ENCODE measurements around the gene BLACAT1. TPM values are rescaled to one million over a fixed set of nuclear protein-coding genes. Genes with fewer than 3 reads are reported as not detected.
"Not testable (repeated sequence)": the region's sequence is repeated elsewhere in the genome, so short reads cannot be mapped to it uniquely, and the experiment has no call there.

The BLACAT1 gene
- total RNA-seq, 1 experiment from 2014 or later: not detected

GRCh38 chr1:205484985-205485967 lies 29.4 kb upstream of the BLACAT1 start:
- peak; percentile 53 for DNase-seq (ENCODE audit: low read depth)

GRCh38 chr1:205483372-205483771 lies 27.5 kb upstream of the BLACAT1 start:
- DNase-seq (ENCODE audit: low read depth): no peak

DNA sequence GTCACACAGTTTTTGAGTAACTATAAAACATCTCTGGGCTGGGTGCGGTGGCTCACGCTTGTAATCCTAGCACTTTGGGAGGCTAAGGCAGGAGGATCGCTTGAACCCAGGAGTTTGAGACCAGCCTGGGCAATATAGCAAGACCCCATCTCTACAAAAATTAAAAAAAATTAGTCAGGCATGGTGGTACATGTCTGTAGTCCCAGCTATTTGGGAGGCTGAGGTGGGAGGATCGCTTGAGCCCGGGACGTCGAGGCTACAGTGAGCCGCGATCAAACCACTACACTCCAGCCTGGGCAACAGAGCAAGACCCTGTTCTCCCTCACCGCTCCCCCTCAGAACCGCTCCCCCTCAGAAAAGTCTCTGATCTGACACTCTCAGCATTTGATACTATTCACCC lies 26.7 kb upstream of the BLACAT1 start:
- not testable (repeated sequence) for DNase-seq (ENCODE audit: low read depth)

DNA sequence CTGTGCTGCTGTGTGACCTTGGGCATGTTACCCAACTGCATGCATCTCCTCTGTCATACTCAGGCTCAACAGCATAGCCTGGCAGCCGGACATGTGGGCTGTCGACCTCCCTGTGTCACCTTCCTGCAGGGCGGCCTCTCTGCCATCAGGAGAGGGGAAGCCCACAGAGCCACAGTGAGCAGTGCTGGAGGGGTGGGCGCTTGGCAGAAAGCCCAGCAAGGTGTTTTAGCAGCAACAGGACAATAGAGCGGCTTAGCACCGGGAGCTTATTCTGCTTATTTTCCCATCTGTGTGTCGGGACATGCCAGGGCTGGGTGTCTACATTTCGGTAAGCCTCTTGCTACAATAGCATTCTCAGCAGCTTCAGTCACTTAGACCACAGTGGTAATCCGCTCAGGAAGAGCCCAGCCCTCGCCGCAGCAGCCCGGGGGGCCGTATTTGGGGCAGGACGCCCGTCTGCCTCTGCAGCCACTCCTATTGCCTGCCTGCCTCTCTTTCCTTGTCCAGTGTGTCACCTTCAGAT lies 25.8 kb upstream of the BLACAT1 start:
- no peak for DNase-seq (ENCODE audit: low read depth)

DNA sequence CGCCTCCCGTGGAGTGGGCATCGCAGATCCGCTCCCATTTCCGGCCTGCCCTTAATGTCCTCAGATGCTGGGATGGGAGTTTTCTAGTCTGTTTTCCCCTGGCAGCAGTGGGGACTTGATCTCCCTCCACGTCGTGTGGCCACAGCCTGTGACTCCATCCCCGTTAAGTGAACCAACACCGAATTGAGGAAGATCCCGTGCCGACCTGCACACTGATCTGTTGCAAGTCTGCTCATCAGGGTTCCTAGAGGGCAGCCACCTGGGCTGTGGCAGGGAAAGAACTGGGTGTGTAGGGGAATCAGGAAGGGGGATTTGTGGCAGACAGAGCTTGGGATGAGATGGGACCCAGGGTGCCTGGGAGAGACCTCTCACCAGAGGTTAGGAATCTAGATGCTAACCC lies 25.4 kb upstream of the BLACAT1 start:
- DNase-seq (ENCODE audit: low read depth): no peak

DNA sequence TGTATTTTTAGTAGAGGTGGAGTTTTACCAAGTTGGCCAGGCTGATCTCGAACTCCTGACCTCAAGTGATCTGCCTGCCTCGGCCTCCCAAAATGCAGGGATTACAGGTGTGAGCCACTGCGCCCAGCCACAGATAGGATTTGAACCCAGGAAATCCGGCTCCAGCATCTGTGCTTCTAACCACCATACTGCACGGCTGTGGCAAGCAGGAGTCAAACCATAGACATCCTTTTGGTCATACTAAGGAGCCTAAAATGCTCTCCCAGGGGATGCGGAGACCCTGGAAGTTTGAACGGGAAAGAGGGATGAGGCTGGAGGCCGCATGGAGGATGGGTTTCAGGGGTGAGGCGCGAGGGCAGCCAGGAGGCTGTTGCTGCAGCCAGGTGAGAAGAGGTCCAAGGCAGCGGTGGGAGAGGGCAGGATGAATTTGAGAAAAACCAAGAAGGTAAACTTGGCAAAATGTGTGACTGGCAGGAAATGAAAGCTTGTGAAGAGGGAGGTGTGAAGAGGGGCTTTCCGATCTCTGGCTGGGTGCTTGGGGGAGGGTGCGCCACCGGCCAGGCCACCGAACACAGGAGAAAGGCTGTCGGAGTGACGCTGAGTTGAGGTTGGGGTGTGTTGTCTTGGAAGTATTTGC lies 24.6 kb upstream of the BLACAT1 start:
- DNase-seq (ENCODE audit: low read depth): no peak

DNA sequence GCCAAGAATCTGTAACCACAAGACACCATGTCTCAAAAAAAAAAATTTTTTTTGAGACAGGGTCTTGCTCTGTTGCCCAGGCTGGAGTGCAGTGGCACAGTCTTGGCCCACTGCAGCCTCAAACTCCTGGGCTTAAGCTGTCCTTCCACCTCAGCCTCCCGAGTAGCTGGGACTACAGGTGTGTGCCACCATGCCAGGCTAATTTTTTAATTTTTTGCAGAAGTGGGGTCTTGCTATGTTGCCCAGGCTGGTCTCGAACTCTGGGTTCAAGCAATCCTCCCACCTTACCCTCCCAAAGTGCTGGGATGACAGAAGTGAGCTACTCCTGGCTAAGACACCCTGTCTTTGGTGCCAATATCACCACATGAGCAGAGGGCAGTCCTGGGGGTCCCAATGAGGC lies 23.1 kb upstream of the BLACAT1 start:
- DNase-seq (ENCODE audit: low read depth): not testable (repeated sequence)

DNA sequence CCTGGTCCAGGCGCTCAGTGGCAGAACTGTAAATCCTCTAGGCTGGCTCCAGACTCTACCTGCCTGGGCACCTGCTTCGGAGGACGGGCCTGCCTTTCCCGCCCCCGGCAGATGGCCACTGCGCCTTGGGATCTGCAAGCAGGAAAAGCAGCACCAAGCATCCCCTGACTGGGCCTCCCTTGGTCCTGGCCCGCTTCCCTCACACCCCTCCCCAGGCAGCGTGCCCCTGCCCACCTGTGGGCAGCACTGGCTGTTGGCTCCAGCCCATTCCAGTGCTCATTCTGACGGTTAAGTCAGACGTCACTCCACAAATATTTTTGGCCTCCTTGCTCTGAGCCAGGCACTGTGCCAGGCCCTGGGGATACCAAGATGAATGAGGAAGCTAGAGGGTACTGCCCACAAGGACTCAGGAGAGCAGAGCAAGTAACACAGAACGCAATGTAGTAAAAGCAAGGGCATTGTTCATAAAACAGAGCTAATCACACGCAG lies 22.0 kb upstream of the BLACAT1 start:
- peak; percentile 81 for DNase-seq (ENCODE audit: low read depth)

DNA sequence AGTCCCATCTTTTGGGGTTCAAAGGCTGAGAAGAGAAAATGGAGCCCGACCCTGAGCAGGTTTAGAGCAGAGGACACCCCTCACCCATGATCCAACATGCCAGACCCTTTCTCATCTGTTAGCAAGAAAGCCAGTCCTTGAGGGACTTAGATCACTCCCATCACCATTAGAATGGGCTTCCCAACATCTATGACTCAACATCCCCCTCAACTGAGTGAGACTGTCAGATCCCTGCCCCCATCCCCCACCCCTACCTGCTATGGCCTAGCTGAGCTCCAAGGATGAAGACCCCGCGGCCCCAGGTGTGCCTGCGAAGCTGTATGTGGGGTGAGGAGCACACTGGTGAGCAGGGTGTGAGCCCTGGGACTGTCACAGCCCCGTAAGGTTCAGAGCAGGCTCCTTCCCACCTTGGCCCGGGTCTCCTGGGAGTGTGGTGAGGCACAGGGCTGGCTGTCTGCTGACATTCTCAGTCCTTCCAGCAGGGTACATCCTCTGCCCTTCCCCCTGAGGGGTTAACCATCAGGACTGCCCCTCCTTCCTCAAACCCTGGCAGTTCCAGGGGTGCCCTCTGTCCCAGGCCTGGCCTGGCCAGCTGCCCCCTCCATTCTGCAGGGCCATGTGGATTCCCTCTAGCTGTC lies 21.4 kb upstream of the BLACAT1 start:
- no peak for DNase-seq (ENCODE audit: low read depth)

GRCh38 chr1:205476648-205477047 lies 20.8 kb upstream of the BLACAT1 start:
- no peak for DNase-seq (ENCODE audit: low read depth)

DNA sequence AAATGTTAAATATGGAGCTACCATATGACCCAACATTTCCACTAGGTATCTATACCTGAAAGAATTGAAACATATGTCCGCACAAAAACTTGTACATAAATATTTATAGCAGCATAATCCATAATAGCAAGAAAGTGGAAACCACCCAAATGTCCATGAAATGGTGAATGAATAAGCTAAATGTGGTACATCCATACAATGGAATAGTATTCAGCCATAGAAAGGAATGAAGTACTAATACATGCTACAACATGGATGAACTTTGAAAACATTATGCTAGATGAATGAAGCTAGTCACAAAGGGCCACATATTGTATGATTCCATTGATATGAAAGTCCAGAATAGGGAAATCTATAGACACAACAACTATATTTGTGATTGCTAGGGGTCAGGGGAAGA lies 20.0 kb upstream of the BLACAT1 start:
- DNase-seq (ENCODE audit: low read depth): no peak

- no peak for DNase-seq (ENCODE audit: low read depth)
Observed at GRCh38 chr1:205474571-205474970, 18.7 kb upstream of the BLACAT1 start.

- DNase-seq (ENCODE audit: low read depth): no peak
Observed at GRCh38 chr1:205473966-205474365, 18.1 kb upstream of the BLACAT1 start.

DNA sequence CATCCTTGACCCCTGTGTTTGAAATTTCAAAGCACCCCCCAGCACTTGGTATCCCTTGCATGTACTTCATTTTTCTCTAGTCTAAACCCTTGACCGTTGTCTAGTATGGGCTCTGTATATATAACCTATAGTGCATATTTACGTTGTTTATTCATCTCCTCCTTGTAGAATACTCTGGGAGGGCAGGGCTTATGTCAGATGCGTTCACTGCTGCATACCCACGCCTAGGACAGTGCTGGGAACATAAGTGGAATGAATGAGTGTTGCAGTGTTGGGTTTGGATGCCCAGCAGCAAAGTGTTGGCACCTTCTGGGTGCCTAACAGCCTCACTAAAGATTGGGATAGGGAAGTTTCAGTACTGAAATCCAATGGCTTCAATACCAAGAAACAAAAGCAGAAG lies 17.6 kb upstream of the BLACAT1 start:
- DNase-seq (ENCODE audit: low read depth): no peak

- no peak for DNase-seq (ENCODE audit: low read depth)
Observed at GRCh38 chr1:205472737-205473441, 17.0 kb upstream of the BLACAT1 start.

GRCh38 chr1:205470131-205470530 lies 14.3 kb upstream of the BLACAT1 start:
- DNase-seq (ENCODE audit: low read depth): no peak

DNA sequence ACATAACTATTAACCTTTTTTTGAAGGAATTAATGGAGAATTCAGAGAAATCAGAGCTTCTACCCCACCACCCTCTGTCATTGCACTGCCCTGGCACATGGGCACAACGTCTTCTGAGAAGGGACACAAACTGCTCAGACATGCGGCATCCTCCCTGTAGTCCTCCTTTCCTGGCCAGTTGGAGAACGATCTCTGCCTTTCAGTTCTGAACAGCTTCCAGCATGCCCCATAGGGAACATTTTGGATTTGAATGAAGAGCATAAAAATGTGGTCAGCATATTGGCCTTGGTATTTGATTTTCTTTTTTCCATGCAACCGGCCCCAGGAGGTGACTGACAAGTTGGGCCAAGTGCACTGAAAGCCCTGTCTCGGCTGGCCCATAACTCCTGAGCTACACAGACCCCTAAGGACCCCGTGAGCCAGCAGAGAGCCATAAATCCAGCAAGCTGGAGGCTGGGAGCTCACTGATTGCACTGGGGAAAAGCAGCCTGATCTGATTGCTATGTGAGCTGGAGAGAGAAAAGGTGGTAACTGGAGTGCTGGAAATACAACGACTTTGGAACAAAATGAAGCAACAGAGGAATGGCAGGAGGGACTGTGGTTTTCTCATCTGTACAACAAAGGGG lies 10.9 kb upstream of the BLACAT1 start:
- DNase-seq (ENCODE audit: low read depth): no peak

GRCh38 chr1:205465392-205465791 lies 9.5 kb upstream of the BLACAT1 start:
- DNase-seq (ENCODE audit: low read depth): no peak

DNA sequence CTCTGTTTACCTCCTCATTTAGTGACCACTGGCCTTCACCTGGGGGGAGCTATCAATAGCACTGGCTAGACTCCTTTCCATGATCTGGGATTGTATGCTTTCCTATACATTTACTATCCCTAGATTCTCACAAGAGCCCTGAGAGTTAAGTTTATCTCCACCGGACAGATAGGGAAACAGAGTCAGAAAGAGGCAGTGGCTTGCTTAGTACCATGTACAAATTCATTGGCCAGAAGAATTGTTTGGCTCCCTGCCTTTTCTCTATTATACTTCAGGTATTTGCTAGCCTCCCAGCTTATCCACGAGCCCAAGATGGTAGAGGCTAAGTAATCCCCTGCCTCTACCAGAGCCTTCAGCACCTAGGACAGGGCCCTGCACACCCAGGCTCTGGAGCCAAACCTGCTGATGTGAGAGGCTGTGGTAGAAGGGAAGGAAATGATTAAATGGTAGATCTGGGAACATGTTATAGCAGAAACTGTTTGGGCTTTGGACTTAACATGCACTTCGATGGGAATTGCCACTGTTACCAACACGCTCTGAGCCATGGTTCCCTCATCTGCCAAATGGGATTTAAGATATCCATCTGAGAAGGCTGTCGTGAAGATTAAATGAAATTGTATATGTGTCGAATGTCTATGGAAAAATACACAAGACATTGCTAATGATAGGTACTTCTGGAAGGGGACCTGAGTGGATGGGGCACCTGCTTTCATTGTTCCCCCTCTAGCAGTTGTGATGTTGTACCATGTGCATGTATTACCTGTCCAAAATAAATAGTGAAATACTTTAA lies 3.1 kb upstream of the BLACAT1 start:
- peak; percentile 44 for DNase-seq (ENCODE audit: low read depth)
